HepG2 (cell line): ENCODE measurements around the gene CELSR2. TPM values are rescaled to one million over a fixed set of nuclear protein-coding genes. Genes with fewer than 3 reads are reported as not detected.
A peak's percentile ranks its signal among the peaks of the same experiment; 100 is the strongest.

Source experiments
- BRCA1 ChIP-seq: sonication (generic); formaldehyde crosslinking; IDR thresholded peaks from 2 replicates; pipeline ENCODE4 v1.4.0; 2020; ENCODE audit warnings: missing genetic modification reagents
- E2F1 ChIP-seq: sonication (generic); formaldehyde crosslinking; IDR thresholded peaks from 2 replicates; pipeline ENCODE4 v1.5.0; 2020; ENCODE audit warnings: missing genetic modification reagents
- FOXO1 ChIP-seq: sonication (generic); formaldehyde crosslinking; IDR thresholded peaks from 2 replicates; pipeline ENCODE4 v1.4.0; 2020; ENCODE audit warnings: missing genetic modification reagents
- HNRNPK ChIP-seq: fragments of 200-400 bp; formaldehyde crosslinking; IDR thresholded peaks from 2 replicates; pipeline ENCODE4 v1.6.1; 2018; ENCODE audit warnings: low read length, low read depth, moderate library complexity, mild to moderate bottlenecking; ENCODE audit not compliant: poor library complexity, severe bottlenecking
- HOMEZ ChIP-seq: IDR thresholded peaks from 2 replicates; pipeline ENCODE4 v1.6.1; 2016; ENCODE audit warnings: low read depth
- IRF9 ChIP-seq: sonication (generic); formaldehyde crosslinking; IDR thresholded peaks from 2 replicates; pipeline ENCODE4 v1.8.0; 2022; ENCODE audit warnings: missing genetic modification reagents, mild to moderate bottlenecking, borderline replicate concordance
- MEF2D ChIP-seq: sonication (generic); formaldehyde crosslinking; IDR thresholded peaks from 2 replicates; pipeline ENCODE4 v1.5.1; 2020; ENCODE audit warnings: mild to moderate bottlenecking, missing genetic modification reagents
- MLX ChIP-seq: IDR thresholded peaks from 2 replicates; pipeline ENCODE4 v1.6.1; 2016
- NR2F1 ChIP-seq, 2 experiments: fragments of 450-650 bp in 1 of 2; formaldehyde crosslinking in 1 of 2; IDR thresholded peaks; 2 replicates each; pipeline versions ENCODE4 v1.5.0 to v1.6.1; 2016 to 2020; ENCODE audit warnings: mild to moderate bottlenecking in 1 of 2, missing compliant biosample characterization in 1 of 2, missing genetic modification reagents in 1 of 2, moderate library complexity in 1 of 2
- NR2F2 ChIP-seq: IDR thresholded peaks from 2 replicates; pipeline ENCODE4 v1.6.1; 2012; ENCODE audit warnings: low read depth, inconsistent platforms, borderline replicate concordance
- RFX5 ChIP-seq: IDR thresholded peaks from 2 replicates; pipeline ENCODE4 v1.6.1; 2011; ENCODE audit warnings: low read depth, low read length, improper control_type of control experiment
- ZNF296 ChIP-seq: sonication (generic); formaldehyde crosslinking; conservative IDR thresholded peaks from 2 replicates; pipeline ENCODE4 v1.5.0; 2020; ENCODE audit warnings: mild to moderate bottlenecking, missing genetic modification reagents
- ZNF33B ChIP-seq: sonication (generic); formaldehyde crosslinking; IDR thresholded peaks from 2 replicates; pipeline ENCODE4 v1.5.1; 2020; ENCODE audit warnings: mild to moderate bottlenecking, missing genetic modification reagents
- ZNF414 ChIP-seq: sonication (generic); formaldehyde crosslinking; IDR thresholded peaks from 2 replicates; pipeline ENCODE4 v1.5.0; 2020; ENCODE audit warnings: missing genetic modification reagents
- ZNF510 ChIP-seq: sonication (generic); formaldehyde crosslinking; IDR thresholded peaks from 2 replicates; pipeline ENCODE4 v1.4.0; 2020; ENCODE audit warnings: low read depth, mild to moderate bottlenecking, missing genetic modification reagents
- ZNF512B ChIP-seq: sonication (generic); formaldehyde crosslinking; IDR thresholded peaks from 2 replicates; pipeline ENCODE4 v1.5.1; 2020; ENCODE audit warnings: missing genetic modification reagents, mild to moderate bottlenecking, borderline replicate concordance
- ZNF567 ChIP-seq: sonication (generic); formaldehyde crosslinking; IDR thresholded peaks from 2 replicates; pipeline ENCODE4 v1.8.1; 2023; ENCODE audit warnings: mild to moderate bottlenecking, missing genetic modification reagents, borderline replicate concordance
- ZNF577 ChIP-seq: sonication (generic); formaldehyde crosslinking; IDR thresholded peaks from 2 replicates; pipeline ENCODE4 v1.4.0; 2020; ENCODE audit warnings: mild to moderate bottlenecking, low read depth, missing genetic modification reagents, borderline replicate concordance
- polyA plus RNA-seq, 8 experiments: library from polyadenylated mRNA; depleted of rRNA in 3 of 8; stranded (reverse) in 7 of 8; unstranded in 1 of 8; fragments of >200 nt; fragmentation: Illumina TruSeq in 4 of 8; extraction: Trizol in 4 of 8; gene quantifications; 2 replicates each; pipeline versions ENCODE4 v1.2.1 to v1.2.3, GENCODE V29; 2011 to 2016; ENCODE audit warnings: low read depth in 4 of 8, missing spikeins in 1 of 8, mixed read lengths in 1 of 8; ENCODE audit not compliant: insufficient read depth in 1 of 8
- total RNA-seq, 5 experiments: library from RNA; depleted of rRNA; stranded (reverse); fragments of >200 nt; fragmentation: Illumina TruSeq; extraction: Trizol; gene quantifications; 2 replicates each; pipeline ENCODE4 v1.2.3, GENCODE V29; 2016; ENCODE audit warnings: low read depth in 1 of 5

The CELSR2 gene
- total and polyA plus RNA-seq, 2 of the 13 experiments (the other 11 are each of a cell fraction or from before 2014, with no cell fraction given): 4.0 to 6.6 TPM

- TF ChIP-seq ZNF512B (CRISPR knock-in tag): peak; percentile 52; the same call in 1 of the 2 replicates
- no peak for TF ChIP-seq ZNF577 (CRISPR knock-in tag)
- TF ChIP-seq ZNF414: no peak
- no peak for TF ChIP-seq BRCA1
- TF ChIP-seq ZNF33B (CRISPR knock-in tag): no peak
- TF ChIP-seq MLX (CRISPR knock-in tag): no peak
- TF ChIP-seq NR2F1 (CRISPR knock-in tag; IDR thresholded peaks at IDR 0.05): peak in 1 of 2 experiments; percentile 43; a peak in 1 of 4 replicates
- TF ChIP-seq NR2F2: peak; percentile 4; the same call in 1 of the 2 replicates
- TF ChIP-seq MEF2D (CRISPR knock-in tag): peak; percentile 79; the same call in 1 of the 2 replicates
- TF ChIP-seq E2F1 (CRISPR knock-in tag): no peak
- TF ChIP-seq HNRNPK: no peak
- no peak for TF ChIP-seq IRF9 (CRISPR knock-in tag)
- 0 out of 2 replicates have a peak, but pooled peaks have one; percentile 13 for TF ChIP-seq HOMEZ
- no peak; the same call in 1 of the 2 replicates for TF ChIP-seq ZNF567 (CRISPR knock-in tag)
- TF ChIP-seq RFX5: no peak
- TF ChIP-seq ZNF296 (CRISPR knock-in tag): no peak
- no peak for TF ChIP-seq ZNF510 (CRISPR knock-in tag)
- no peak for TF ChIP-seq FOXO1
Observed at GRCh38 chr1:109299558-109300343, 50.4 kb downstream of the CELSR2 start (continued).
